ENCODE results near the gene HACD2. TPM values are rescaled to one million over a fixed set of nuclear protein-coding genes. Genes with fewer than 3 reads are reported as not detected.

The HACD2 gene
- total RNA-seq, 2 experiments from 2014 or later: 25.9 TPM

GRCh38 chr3:123485551-123485950, 99.3 kb downstream of the HACD2 start:
- H3K27me3 Mint-ChIP-seq (ENCODE audit: low read depth): no peaks in the 10 kb centered on the region
- H3K9me3 Mint-ChIP-seq: no peaks in the 10 kb centered on the region
- H3K27ac Mint-ChIP-seq: no peak overlapping the region
- H3K36me3 Mint-ChIP-seq (ENCODE audit: low read depth): no peaks in the 10 kb centered on the region
- no peaks in the 10 kb centered on the region for H3K4me1 Mint-ChIP-seq (ENCODE audit: low read depth)
- CTCF ChIA-PET: interaction anchor here (0.9 to 1.3 kb wide), 2 partner anchors 66 to 159 kb away, joined by 3 to 4 read pairs; no protein-coding TSS in a partner anchor
- H3K4me3 Mint-ChIP-seq: no peak overlapping the region
- DNase-seq: no peak
- intact Hi-C loops (cut with micrococcal nuclease): no loop called here

GRCh38 chr3:123483146-123483545, 101.7 kb downstream of the HACD2 start:
- Mint-ChIP-seq H3K27ac (no peak overlapping the region), H3K27me3 (ENCODE audit: low read depth) (no peaks in the 10 kb centered on the region), H3K4me3 (no peak overlapping the region), H3K4me1 (ENCODE audit: low read depth) (no peaks in the 10 kb centered on the region), H3K36me3 (ENCODE audit: low read depth) (no peaks in the 10 kb centered on the region), H3K9me3 (no peaks in the 10 kb centered on the region)
- CTCF ChIA-PET: no interaction called here
- intact Hi-C loops (cut with micrococcal nuclease): no loop called here
- no peak for DNase-seq

GRCh38 chr3:123481722-123482457, 103.0 kb downstream of the HACD2 start:
- H3K27me3 Mint-ChIP-seq (ENCODE audit: low read depth): peaks cover 3% of the 10 kb centered on the region
- no peak for DNase-seq
- intact Hi-C loops (cut with micrococcal nuclease): no loop called here
- H3K27ac Mint-ChIP-seq: no peak overlapping the region
- no peaks in the 10 kb centered on the region for H3K9me3 Mint-ChIP-seq
- CTCF ChIA-PET: interaction anchor here (0.6 kb wide), 1 partner anchor 1126 kb away, joined by 3 read pairs; no protein-coding TSS in a partner anchor
- H3K4me1 Mint-ChIP-seq (ENCODE audit: low read depth): no peaks in the 10 kb centered on the region
- no peak overlapping the region for H3K4me3 Mint-ChIP-seq
- H3K36me3 Mint-ChIP-seq (ENCODE audit: low read depth): no peaks in the 10 kb centered on the region

- no peaks in the 10 kb centered on the region for H3K4me1 Mint-ChIP-seq (ENCODE audit: low read depth)
These were observed 103.8 kb downstream of the HACD2 start for GRCh38 chr3:123481071-123481470.

GRCh38 chr3:123480428-123480827, 104.4 kb downstream of the HACD2 start:
- Mint-ChIP-seq H3K4me1 (ENCODE audit: low read depth) (no peaks in the 10 kb centered on the region), H3K4me3 (no peak overlapping the region), H3K36me3 (ENCODE audit: low read depth) (no peaks in the 10 kb centered on the region), H3K9me3 (no peaks in the 10 kb centered on the region), H3K27me3 (ENCODE audit: low read depth) (peaks cover 7% of the 10 kb centered on the region), H3K27ac (no peak overlapping the region)
- intact Hi-C loops (cut with micrococcal nuclease): no loop called here
- CTCF ChIA-PET: interaction anchor here (1.1 kb wide), 1 partner anchor 9 kb away, joined by 3 read pairs; no protein-coding TSS in a partner anchor
- DNase-seq: no peak

More at GRCh38 chr3:123481071-123481470, 103.8 kb downstream of the HACD2 start:
- CTCF ChIA-PET: no interaction called here
- intact Hi-C loops (cut with micrococcal nuclease): no loop called here
- no peak for DNase-seq
- H3K27me3 Mint-ChIP-seq (ENCODE audit: low read depth): peaks cover 7% of the 10 kb centered on the region
- H3K9me3 Mint-ChIP-seq: no peaks in the 10 kb centered on the region
- no peak overlapping the region for H3K4me3 Mint-ChIP-seq
- no peaks in the 10 kb centered on the region for H3K36me3 Mint-ChIP-seq (ENCODE audit: low read depth)
- H3K27ac Mint-ChIP-seq: no peak overlapping the region

- H3K27ac Mint-ChIP-seq: no peak overlapping the region
- H3K27me3 Mint-ChIP-seq (ENCODE audit: low read depth): peaks cover 7% of the 10 kb centered on the region
- H3K36me3 Mint-ChIP-seq (ENCODE audit: low read depth): no peaks in the 10 kb centered on the region
- no peak overlapping the region for H3K4me3 Mint-ChIP-seq
- H3K4me1 Mint-ChIP-seq (ENCODE audit: low read depth): peaks cover 3% of the 10 kb centered on the region
- intact Hi-C loops (cut with micrococcal nuclease): no loop called here
- CTCF ChIA-PET: interaction anchor here (1.1 kb wide), 1 partner anchor 9 kb away, joined by 3 read pairs; no protein-coding TSS in a partner anchor
- H3K9me3 Mint-ChIP-seq: no peaks in the 10 kb centered on the region
- DNase-seq: no peak
These were observed 105.0 kb downstream of the HACD2 start for GRCh38 chr3:123479891-123480290.

- Mint-ChIP-seq H3K4me1 (ENCODE audit: low read depth) (peaks cover 3% of the 10 kb centered on the region), H3K27ac (no peak overlapping the region), H3K9me3 (no peaks in the 10 kb centered on the region), H3K27me3 (ENCODE audit: low read depth) (peaks cover 7% of the 10 kb centered on the region), H3K4me3 (no peak overlapping the region), H3K36me3 (ENCODE audit: low read depth) (no peaks in the 10 kb centered on the region)
- intact Hi-C loops (cut with micrococcal nuclease): no loop called here
- CTCF ChIA-PET: no interaction called here
- DNase-seq: no peak
These were observed 106.5 kb downstream of the HACD2 start for GRCh38 chr3:123478314-123478713.

GRCh38 chr3:123476967-123477750, 107.7 kb downstream of the HACD2 start:
- H3K9me3 Mint-ChIP-seq: no peaks in the 10 kb centered on the region
- no peak overlapping the region for H3K27ac Mint-ChIP-seq
- H3K4me3 Mint-ChIP-seq: no peak overlapping the region
- peaks cover 7% of the 10 kb centered on the region for H3K27me3 Mint-ChIP-seq (ENCODE audit: low read depth)
- DNase-seq: no peak
- intact Hi-C loops (cut with micrococcal nuclease): no loop called here
- no peaks in the 10 kb centered on the region for H3K36me3 Mint-ChIP-seq (ENCODE audit: low read depth)
- H3K4me1 Mint-ChIP-seq (ENCODE audit: low read depth): peaks cover 3% of the 10 kb centered on the region
- CTCF ChIA-PET: interaction anchor here (0.8 kb wide), 1 partner anchor 148 kb away, joined by 3 read pairs; no protein-coding TSS in a partner anchor

GRCh38 chr3:123475786-123476185, 109.1 kb downstream of the HACD2 start:
- DNase-seq: no peak
- intact Hi-C loops (cut with micrococcal nuclease): no loop called here
- H3K4me1 Mint-ChIP-seq (ENCODE audit: low read depth): peaks cover 3% of the 10 kb centered on the region
- CTCF ChIA-PET: no interaction called here
- no peaks in the 10 kb centered on the region for H3K36me3 Mint-ChIP-seq (ENCODE audit: low read depth)
- no peak overlapping the region for H3K27ac Mint-ChIP-seq
- H3K9me3 Mint-ChIP-seq: no peaks in the 10 kb centered on the region
- H3K27me3 Mint-ChIP-seq (ENCODE audit: low read depth): peaks cover 7% of the 10 kb centered on the region
- no peak overlapping the region for H3K4me3 Mint-ChIP-seq

- Mint-ChIP-seq H3K9me3 (no peaks in the 10 kb centered on the region), H3K27ac (no peak overlapping the region), H3K4me1 (ENCODE audit: low read depth) (peaks cover 3% of the 10 kb centered on the region), H3K4me3 (no peak overlapping the region), H3K27me3 (ENCODE audit: low read depth) (no peaks in the 10 kb centered on the region), H3K36me3 (ENCODE audit: low read depth) (no peaks in the 10 kb centered on the region)
- intact Hi-C loops (cut with micrococcal nuclease): no loop called here
- CTCF ChIA-PET: interaction anchor here (1.0 kb wide), 1 partner anchor 21 kb away, joined by 4 read pairs; no protein-coding TSS in a partner anchor
- no peak for DNase-seq
These were observed 113.7 kb downstream of the HACD2 start for GRCh38 chr3:123471106-123471505.

- CTCF ChIA-PET: no interaction called here
- no peak overlapping the region for H3K27ac Mint-ChIP-seq
- H3K4me1 Mint-ChIP-seq (ENCODE audit: low read depth): no peaks in the 10 kb centered on the region
- H3K4me3 Mint-ChIP-seq: no peak overlapping the region
- no peaks in the 10 kb centered on the region for H3K36me3 Mint-ChIP-seq (ENCODE audit: low read depth)
- intact Hi-C loops (cut with micrococcal nuclease): no loop called here
- no peak for DNase-seq
- H3K9me3 Mint-ChIP-seq: no peaks in the 10 kb centered on the region
- H3K27me3 Mint-ChIP-seq (ENCODE audit: low read depth): no peaks in the 10 kb centered on the region
These were observed 115.4 kb downstream of the HACD2 start for GRCh38 chr3:123469323-123469995.

GRCh38 chr3:123467046-123467445, 117.8 kb downstream of the HACD2 start:
- Mint-ChIP-seq H3K27ac (no peak overlapping the region), H3K36me3 (ENCODE audit: low read depth) (no peaks in the 10 kb centered on the region), H3K4me3 (no peak overlapping the region), H3K4me1 (ENCODE audit: low read depth) (no peaks in the 10 kb centered on the region), H3K27me3 (ENCODE audit: low read depth) (peaks cover 2% of the 10 kb centered on the region), H3K9me3 (no peaks in the 10 kb centered on the region)
- CTCF ChIA-PET: no interaction called here
- intact Hi-C loops (cut with micrococcal nuclease): no loop called here
- DNase-seq: no peak
